ENCODE results near the gene TLE1.
"Not testable (repeated sequence)": the region's sequence is repeated elsewhere in the genome, so short reads cannot be mapped to it uniquely, and the experiment has no call there.

TLE1 gene

GRCh38 chr9:81689343-81690175 lies at the start of gene TLE1:
Gene TLE1 (minus strand): TSS chr9:81689547. CDS start chr9:81688240, 1,307 bp downstream.
- DNase-seq = peak; percentile 80

DNA sequence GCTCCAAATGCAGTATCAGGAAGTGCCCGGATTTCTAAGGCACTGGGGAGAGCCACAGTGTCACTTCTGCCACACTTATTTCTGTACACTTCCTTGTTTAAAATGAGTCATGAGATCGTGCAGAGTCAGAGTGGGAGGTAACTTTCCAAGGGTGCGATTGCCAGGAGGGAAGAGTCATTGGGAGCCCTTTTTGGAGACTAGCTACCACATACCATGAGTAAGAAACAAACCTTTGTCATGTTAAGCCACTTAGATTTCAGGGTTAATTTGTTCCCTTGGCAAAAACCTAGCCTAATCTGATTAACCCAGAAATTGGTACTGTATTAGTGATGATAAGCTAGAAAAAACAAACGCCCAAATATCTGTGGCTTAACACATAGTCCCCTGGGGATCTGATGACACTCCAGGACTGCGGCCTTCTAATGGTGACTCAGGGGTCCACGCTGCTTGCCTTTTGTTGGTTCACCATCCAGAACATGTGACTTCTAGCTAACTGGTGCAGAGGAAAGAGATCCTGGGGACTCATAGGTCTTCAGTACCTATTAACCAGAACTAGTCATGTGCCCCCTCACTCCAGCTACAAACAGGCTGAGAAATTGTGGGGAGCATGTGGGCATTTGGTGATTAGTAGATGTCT lies 48.6 kb upstream of the TLE1 start:
- DNase-seq = no peak

DNA sequence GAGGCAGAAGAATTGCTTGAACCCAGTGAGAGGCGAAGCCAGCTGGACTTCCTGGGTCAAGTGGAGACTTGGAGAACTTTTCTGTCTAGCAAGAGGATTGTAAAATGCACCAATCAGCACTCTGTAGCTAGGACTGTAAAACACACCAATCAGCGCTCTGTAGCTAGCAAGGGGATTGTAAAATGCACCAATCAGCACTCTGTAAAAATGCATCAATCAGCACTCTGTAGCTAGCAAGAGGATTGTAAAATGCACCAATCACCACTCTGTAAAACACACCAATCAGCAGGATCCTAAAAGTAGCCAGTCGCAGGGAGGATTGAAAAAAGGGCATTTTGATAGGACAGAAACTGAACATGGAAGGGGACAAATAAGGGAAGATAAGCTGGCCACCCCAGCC lies 41.2 kb upstream of the TLE1 start:
- not testable (repeated sequence) for DNase-seq

DNA sequence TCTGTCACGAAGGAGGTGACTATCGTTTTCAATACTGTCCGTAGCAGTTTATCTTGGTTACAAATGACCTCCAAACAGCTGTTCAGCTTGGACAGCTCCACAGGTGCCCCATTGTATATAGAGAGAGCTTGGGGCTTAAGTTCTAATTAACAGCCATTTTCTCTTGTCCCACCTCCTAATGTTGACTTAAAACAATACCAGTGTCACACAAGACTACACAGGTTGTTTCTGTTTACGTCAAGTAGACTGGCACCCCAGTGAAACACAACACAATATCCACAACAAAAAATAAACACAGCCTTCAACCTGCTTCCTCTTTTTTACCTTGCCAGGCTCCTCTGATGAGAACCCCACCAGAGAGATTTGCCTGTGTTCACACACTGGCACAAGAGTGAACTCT lies 39.8 kb upstream of the TLE1 start:
- no peak for DNase-seq

DNA sequence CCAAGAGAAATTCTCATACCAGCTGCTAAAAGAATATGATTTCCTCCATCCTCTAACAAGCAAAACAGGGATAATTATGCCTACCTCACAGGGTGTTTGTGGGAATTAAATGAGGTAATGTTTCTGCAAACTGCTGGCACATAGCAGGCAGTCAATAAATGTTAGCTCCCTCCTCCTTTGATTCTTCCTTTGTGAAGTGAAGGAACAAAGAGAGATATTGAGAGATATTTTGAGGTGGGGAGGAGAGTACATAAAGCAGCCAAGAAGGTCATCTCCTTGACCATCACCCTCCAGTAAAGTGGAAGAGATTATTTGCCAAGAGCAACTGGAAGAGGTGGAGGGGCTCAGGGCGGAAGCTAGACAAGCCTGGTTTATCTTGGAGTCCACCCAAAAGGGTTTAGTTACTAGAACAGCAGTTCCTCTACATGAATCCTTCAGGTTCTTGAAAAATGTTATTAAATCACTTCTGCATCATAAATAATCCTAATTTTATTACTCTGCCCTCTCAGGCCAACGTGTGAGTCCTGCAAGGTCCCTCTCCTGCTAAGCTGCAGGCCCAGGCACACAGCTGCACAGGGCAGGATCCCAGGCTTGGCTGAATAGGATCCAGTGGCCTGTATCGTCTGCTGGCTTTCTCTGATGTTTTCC lies 35.0 kb upstream of the TLE1 start:
- no peak for DNase-seq

DNA sequence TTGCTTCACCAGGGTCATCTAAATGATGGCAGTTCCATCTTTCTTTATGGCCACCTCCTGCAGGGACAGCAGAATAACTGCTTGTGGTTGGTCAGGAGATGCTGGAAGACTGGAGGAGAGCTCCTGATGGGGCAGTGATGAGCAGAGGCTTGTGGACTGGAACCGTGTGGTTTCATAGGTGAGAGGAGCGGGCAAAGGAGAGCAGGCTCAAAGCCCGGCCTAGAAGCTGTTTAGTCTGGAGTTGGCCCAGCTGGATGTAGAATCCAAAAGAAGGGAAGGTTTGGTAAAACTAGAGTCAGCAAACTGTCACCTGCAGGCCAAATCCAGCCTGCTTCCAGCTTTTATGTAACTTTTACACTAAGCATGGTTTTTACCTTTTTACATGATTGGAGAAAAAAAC lies 32.9 kb upstream of the TLE1 start:
- DNase-seq = no peak

DNA sequence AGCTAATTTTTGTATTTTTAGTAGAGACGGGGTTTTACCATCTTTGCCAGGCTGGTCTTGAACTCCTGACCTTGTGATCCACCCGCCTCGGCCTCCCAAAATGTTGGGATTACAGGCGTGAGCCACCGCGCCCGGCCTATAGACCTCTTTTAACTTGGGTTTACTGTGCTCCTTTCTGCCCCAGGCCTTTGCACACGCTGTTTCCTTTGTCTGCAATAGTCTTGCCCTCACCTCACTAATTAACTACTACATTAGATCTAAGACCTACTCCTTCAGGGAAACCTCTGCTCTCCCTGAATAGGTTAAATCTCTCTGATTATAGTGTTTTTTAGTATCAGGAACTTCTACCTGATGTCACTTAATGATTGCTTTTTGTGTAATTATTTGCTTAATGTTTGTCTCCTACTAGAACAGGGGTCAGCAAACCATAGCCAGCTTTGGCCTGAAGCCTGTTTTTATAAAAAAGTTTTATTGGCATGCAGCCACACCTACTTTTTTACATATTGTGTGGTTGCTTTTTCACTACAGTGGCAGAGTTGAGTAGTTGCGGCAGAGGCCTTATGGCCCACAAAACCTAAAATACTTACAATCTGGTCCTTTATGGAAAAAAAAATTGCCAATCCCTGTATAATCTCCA lies 31.2 kb upstream of the TLE1 start:
- DNase-seq = no peak

DNA sequence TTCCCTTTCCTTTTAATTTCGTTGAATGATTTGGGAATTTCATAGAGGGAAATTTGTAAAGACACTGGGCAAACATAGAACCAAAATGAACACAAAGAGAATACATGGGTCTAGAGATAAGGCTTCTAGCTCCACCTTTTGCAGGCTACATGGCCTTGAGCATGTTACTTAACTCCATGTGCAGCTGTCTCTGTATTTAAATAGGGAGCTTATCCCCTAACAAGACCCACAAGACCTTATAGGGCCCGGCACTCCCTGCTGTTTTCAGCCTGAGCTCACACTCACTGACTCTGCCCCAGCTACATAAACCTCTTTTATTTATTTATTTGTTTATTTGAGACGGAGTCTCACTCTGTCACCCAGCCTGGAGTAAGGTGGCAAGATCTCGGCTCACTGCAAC lies 30.6 kb upstream of the TLE1 start:
- no peak for DNase-seq

GRCh38 chr9:81718244-81718643 lies 28.9 kb upstream of the TLE1 start:
- no peak for DNase-seq

GRCh38 chr9:81717747-81718077 lies 28.4 kb upstream of the TLE1 start:
- DNase-seq = no peak

- DNase-seq = no peak
Measured at GRCh38 chr9:81717061-81717746, 27.9 kb upstream of the TLE1 start.

- DNase-seq = no peak
Measured at GRCh38 chr9:81716409-81716808, 27.1 kb upstream of the TLE1 start.

DNA sequence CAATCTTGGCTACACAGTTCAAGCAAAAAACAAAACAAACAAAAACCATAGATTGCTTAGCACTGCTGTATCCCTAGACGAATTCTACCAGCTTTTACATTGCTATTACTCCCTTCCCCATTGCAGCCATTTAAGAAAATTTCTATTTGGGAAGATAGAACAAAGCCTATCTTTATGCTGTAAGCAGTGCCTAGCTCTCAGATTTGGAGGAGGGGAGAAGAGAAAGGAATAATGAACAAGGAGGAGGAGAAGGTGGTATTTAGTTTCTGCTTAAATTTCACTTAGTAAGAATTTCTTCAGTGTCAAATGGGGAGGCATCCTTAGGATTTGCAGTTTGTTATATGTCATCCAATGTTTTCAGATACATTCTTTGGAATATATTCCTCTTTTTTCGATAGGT lies 16.2 kb upstream of the TLE1 start:
- DNase-seq = no peak

DNA sequence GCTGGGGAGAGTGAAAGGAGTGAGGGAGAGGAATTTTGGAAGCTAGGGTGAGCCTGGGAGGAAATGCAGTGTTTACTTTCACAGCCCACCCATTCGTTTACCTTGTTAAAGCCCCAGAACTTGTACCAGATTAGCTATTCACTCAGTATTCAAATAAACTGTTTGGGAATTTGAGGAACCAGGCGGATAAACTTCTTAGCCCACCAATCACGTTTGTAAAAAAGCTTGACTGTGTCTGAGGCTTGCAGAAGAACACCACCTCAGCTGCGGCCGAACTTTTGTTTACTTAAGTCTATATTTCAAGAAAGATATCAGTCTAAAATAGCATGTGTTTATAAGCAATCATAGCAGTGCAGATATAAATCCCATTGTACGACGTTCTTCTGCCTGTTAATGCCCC lies 5.2 kb upstream of the TLE1 start:
- no peak for DNase-seq

DNA sequence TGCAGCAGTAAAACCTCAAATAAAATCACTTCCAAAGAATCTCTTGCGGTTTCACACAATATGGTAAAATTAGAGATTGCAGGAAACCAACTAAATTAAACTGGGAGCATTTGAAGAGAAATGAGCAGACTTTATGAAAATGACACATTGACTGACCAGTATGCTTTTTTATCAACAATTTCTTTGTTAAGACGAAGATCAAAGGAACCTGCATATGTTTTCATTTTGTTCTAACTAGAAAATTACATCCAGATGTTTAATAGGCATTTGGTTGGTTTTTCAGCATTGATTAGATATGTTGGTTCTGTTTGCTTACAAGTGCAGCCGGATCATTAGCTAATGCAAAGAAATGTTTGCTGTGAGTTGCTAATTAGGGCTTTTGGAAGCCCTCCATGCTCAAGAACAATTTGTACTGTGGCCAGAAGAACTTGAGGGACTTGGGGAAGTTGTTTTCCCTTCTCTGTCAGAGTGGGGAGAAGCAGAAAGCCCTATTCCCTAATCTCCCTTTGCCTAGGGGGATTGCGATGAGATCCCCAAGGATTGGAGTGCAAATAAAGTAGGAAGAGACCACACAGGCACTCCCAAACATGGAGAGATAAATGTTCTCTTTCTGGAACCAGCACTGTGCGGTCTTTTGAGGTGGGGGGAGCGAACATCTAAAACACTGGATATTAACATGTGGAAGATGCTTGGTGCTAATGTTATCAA lies 4.5 kb upstream of the TLE1 start:
- no peak for DNase-seq

- DNase-seq = no peak
Measured at GRCh38 chr9:81690251-81690851, 1.0 kb upstream of the TLE1 start.

GRCh38 chr9:81689093-81689342 lies 329 bp downstream of the TLE1 start:
- DNase-seq = not testable (repeated sequence)

DNA sequence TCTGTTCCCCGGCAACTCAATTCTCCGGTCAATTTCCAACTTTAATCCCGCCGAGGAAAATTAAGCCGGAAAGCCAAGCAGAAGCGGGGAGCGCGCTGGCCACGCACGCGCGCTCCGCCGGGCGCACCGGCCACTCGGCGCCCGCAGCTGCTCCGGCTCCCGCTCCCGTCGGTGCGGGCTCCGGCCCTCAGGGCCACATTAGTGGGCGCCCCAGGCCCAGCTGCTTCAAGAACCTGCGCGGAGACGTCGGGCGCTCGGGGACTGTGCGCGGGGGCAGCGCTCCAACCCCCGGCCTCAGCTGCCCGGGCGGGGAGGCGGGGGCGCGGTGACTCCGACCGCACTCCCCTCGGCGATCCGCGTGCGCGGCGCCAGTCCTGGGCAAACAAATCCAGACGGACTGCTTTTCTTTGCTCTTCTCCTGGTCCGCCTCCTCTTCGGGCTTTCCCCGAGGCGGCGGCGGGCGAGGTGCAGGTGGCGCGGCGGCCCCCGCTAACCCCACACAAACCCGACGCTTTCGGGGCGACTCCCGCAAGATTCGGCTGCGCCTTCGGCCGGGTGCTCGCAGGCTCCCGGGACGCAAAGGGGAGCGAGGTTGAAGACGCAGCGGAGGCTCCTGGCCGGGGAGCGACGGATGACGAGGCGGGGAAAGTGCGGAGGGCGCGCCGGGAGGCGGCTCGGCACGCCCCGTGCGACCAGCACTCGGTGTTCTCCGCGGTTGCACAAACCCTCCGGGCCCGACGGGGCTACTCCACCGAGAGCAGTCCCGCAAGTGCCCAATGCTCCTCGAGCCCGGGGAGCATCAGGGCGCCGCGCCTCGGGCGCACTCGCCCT lies 870 bp downstream of the TLE1 start:
- peak; percentile 15 for DNase-seq

- no peak for DNase-seq
Measured at GRCh38 chr9:81687521-81688261, 1.7 kb downstream of the TLE1 start.

All from CD4-positive, alpha-beta T cell treated with Interleukin-17A for 4 hours (primary cell).